Midbrain (tissue), 1 donor: Measurements from ENCODE around the gene HLCS.

Experiments used
- DNase-seq: peaks from one replicate; lab custom pipeline; 2025; lab: John Stamatoyannopoulos, UW

The HLCS gene

GRCh38 chr21:36915014-36915695 is 51.3 kb downstream of the HLCS start:
- no peak for DNase-seq

- DNase-seq = no peak
Measured at GRCh38 chr21:36914244-36915013, 52.0 kb downstream of the HLCS start.

GRCh38 chr21:36913247-36914169 is 53.0 kb downstream of the HLCS start:
- no peak for DNase-seq

- no peak for DNase-seq
Measured at GRCh38 chr21:36910581-36911307, 55.7 kb downstream of the HLCS start.

GRCh38 chr21:36909901-36910561 is 56.4 kb downstream of the HLCS start:
- DNase-seq = no peak

- DNase-seq = no peak
Measured at GRCh38 chr21:36909423-36909822, 57.0 kb downstream of the HLCS start.

GRCh38 chr21:36908260-36908908 is 58.1 kb downstream of the HLCS start:
- no peak for DNase-seq

GRCh38 chr21:36904093-36904666 is 62.3 kb downstream of the HLCS start:
- no peak for DNase-seq

- no peak for DNase-seq
Measured at GRCh38 chr21:36902793-36903192, 63.7 kb downstream of the HLCS start.

GRCh38 chr21:36902331-36902730 is 64.1 kb downstream of the HLCS start:
- DNase-seq = no peak

GRCh38 chr21:36901575-36901974 is 64.9 kb downstream of the HLCS start:
- DNase-seq = no peak

- DNase-seq = no peak
Measured at GRCh38 chr21:36893581-36893980, 72.9 kb downstream of the HLCS start.

GRCh38 chr21:36892201-36892600 is 74.3 kb downstream of the HLCS start:
- DNase-seq = no peak

GRCh38 chr21:36891692-36892091 is 74.8 kb downstream of the HLCS start:
- no peak for DNase-seq

GRCh38 chr21:36891121-36891520 is 75.3 kb downstream of the HLCS start:
- DNase-seq = no peak

- no peak for DNase-seq
Measured at GRCh38 chr21:36890086-36890485, 76.4 kb downstream of the HLCS start.

GRCh38 chr21:36889401-36889800 is 77.1 kb downstream of the HLCS start:
- no peak for DNase-seq

- DNase-seq = no peak
Measured at GRCh38 chr21:36888466-36888865, 78.0 kb downstream of the HLCS start.

GRCh38 chr21:36887963-36888362 is 78.5 kb downstream of the HLCS start:
- no peak for DNase-seq
